Brain microvascular endothelial cell (primary cell): ENCODE results near the gene FBXW12.

ENCODE experiments used
- DNase-seq: peaks from one replicate; pipeline ENCODE4 v3.0.0-alpha.2; 2020
- H3K27ac ChIP-seq: fragments of 250-450 bp; sonication (Bioruptor Pico); 2 replicates; pipeline ENCODE4 v1.5.1; 2020; ENCODE audit warnings: mild to moderate bottlenecking, moderate library complexity
- H3K27me3 ChIP-seq: fragments of 250-450 bp; sonication (Bioruptor Pico); replicated peaks from 2 replicates; pipeline ENCODE4 v1.5.1; 2020; ENCODE audit warnings: mild to moderate bottlenecking
- H3K36me3 ChIP-seq: fragments of 250-450 bp; sonication (Bioruptor Pico); replicated peaks from 2 replicates; pipeline ENCODE4 v1.5.1; 2020; ENCODE audit warnings: mild to moderate bottlenecking
- H3K4me3 ChIP-seq: 2 replicates; pipeline ENCODE4 v1.5.1; 2011; ENCODE audit warnings: low read depth, mild to moderate bottlenecking, control low read depth, low read length, moderate library complexity
- CTCF ChIP-seq: IDR thresholded peaks from 2 replicates; pipeline ENCODE4 v1.5.1; 2011; ENCODE audit warnings: low read depth, mild to moderate bottlenecking, moderate library complexity, low read length, control low read depth, inconsistent platforms; ENCODE audit errors: missing control alignments
- in situ Hi-C: cut with HindIII; loops from 2 replicates; pipeline ENCODE4 v1.10.0; 2017; ENCODE audit warnings: low sequenced_read_pairs, low pct_ligation_motif_present

The FBXW12 gene

GRCh38 chr3:48436477-48436787 lies 64.4 kb downstream of the FBXW12 start:
- no peak for TF ChIP-seq CTCF
- in situ Hi-C loops, result loop anchor here (25.0 kb wide), 1 partner anchor 174 kb away; no protein-coding TSS in a partner anchor

GRCh38 chr3:48436855-48437254 lies 64.8 kb downstream of the FBXW12 start:
- Histone ChIP-seq H3K4me3 (no peak overlapping the region), H3K27ac (no peak overlapping the region), H3K27me3 (no peaks in the 10 kb centered on the region), H3K36me3 (peaks cover 4% of the 10 kb centered on the region)
- TF ChIP-seq CTCF, result no peak
- no peak for DNase-seq
- in situ Hi-C loops, result loop anchor here (25.0 kb wide), 1 partner anchor 175 kb away; no protein-coding TSS in a partner anchor

More at GRCh38 chr3:48436477-48436787, 64.4 kb downstream of the FBXW12 start:
- no peak for DNase-seq
- H3K27ac ChIP-seq, result no peak overlapping the region
- H3K27me3 ChIP-seq, result no peaks in the 10 kb centered on the region
- H3K36me3 ChIP-seq, result peaks cover 2% of the 10 kb centered on the region
- no peak overlapping the region for H3K4me3 ChIP-seq

GRCh38 chr3:48437812-48438211 lies 65.8 kb downstream of the FBXW12 start:
- DNase-seq, result no peak
- in situ Hi-C loops, result loop anchor here (25.0 kb wide), 1 partner anchor 176 kb away; no protein-coding TSS in a partner anchor
- H3K36me3 ChIP-seq, result peaks cover 6% of the 10 kb centered on the region
- TF ChIP-seq CTCF, result no peak
- H3K4me3 ChIP-seq, result no peak overlapping the region
- H3K27me3 ChIP-seq, result no peaks in the 10 kb centered on the region
- no peak overlapping the region for H3K27ac ChIP-seq

GRCh38 chr3:48439820-48440589 lies 68.0 kb downstream of the FBXW12 start, which contains the start of the genes CCDC51 and TMA7:
TSS of gene CCDC51 (minus strand) at chr3:48440119. CDS start at chr3:48435128, 4,991 bp downstream.
TSS of gene TMA7 (plus strand) at chr3:48440257. CDS start at chr3:48440297, 40 bp downstream.
- in situ Hi-C loops, result loop anchor here (25.0 kb wide), 1 partner anchor 178 kb away; no protein-coding TSS in a partner anchor
- DNase-seq, result peak; percentile 96

GRCh38 chr3:48440590-48440958 lies 68.6 kb downstream of the FBXW12 start:
- H3K27me3 ChIP-seq, result no peaks in the 10 kb centered on the region
- H3K36me3 ChIP-seq, result peaks cover 15% of the 10 kb centered on the region
- in situ Hi-C loops, result loop anchor here (25.0 kb wide), 1 partner anchor 178 kb away; no protein-coding TSS in a partner anchor
- peak overlapping the region; percentile 81 for H3K27ac ChIP-seq
- no peak for DNase-seq
- no peak for TF ChIP-seq CTCF
- peak overlapping the region; percentile 98 for H3K4me3 ChIP-seq

More at GRCh38 chr3:48439820-48440589, 68.0 kb downstream of the FBXW12 start, which contains the start of the genes CCDC51 and TMA7:
- peak within 1 kb of the TSS; percentile 81 for H3K27ac ChIP-seq
- no peak for TF ChIP-seq CTCF
- peak within 1 kb of the TSS; percentile 98 for H3K4me3 ChIP-seq
- H3K27me3 ChIP-seq, result no peaks in the 10 kb centered on the region
- peaks cover 15% of the 10 kb centered on the region for H3K36me3 ChIP-seq
